Activated T-cell treated with anti-CD3 and anti-CD28 coated beads, Interleukin-2, amount 50 U/mL, for 24 hours (primary cell): ENCODE data around the gene GP1BA.

Experiments
- DNase-seq: peaks from one replicate; pipeline ENCODE4 v3.0.0-alpha.2; 2020
- H3K27ac Mint-ChIP-seq: 2 replicates; pipeline ENCODE4 v1.8.0; 2020; ENCODE audit warnings: mild to moderate bottlenecking, mixed read lengths
- H3K27me3 Mint-ChIP-seq: 2 replicates; pipeline ENCODE4 v1.8.0; 2020; ENCODE audit warnings: mixed read lengths
- H3K36me3 Mint-ChIP-seq: 2 replicates; pipeline ENCODE4 v1.8.0; 2020; ENCODE audit warnings: low read depth, mixed read lengths
- H3K4me1 Mint-ChIP-seq: 2 replicates; pipeline ENCODE4 v1.8.0; 2020; ENCODE audit warnings: low read depth, mixed read lengths
- H3K4me3 Mint-ChIP-seq: 2 replicates; pipeline ENCODE4 v1.8.0; 2020; ENCODE audit warnings: mild to moderate bottlenecking, moderate library complexity, mixed read lengths
- H3K9me3 Mint-ChIP-seq: 2 replicates; pipeline ENCODE4 v1.8.0; 2020; ENCODE audit warnings: mixed read lengths

GP1BA gene

DNA sequence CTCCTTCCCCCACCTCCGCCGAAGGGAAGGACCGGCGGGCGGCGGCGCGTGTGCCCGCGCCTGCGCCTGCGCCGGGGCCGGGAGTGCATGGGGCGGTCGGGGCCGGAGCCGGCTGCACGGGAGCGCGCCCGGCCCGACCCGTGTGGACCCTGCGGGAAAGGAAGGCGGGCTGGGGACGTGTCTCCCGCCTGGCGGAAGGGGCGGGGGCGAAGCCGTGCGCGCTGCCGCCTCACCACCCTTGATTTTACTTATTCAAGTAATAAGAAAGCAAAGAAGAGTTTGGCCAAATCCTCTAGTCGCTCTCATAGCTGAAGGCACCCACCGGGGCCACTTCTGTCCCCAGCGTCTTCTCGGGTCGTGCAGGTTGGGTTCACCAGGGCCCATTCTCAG, 16.8 kb downstream of the GP1BA start:
- Mint-ChIP-seq H3K36me3 (peaks cover 48% of the 10 kb centered on the region), H3K27me3 (no peaks in the 10 kb centered on the region), H3K4me3 (peak overlapping the region; percentile 94), H3K9me3 (no peaks in the 10 kb centered on the region), H3K27ac (peak overlapping the region; percentile 98), H3K4me1 (peaks cover 41% of the 10 kb centered on the region)
- DNase-seq, result peak; percentile 86

GRCh38 chr17:4949321-4950074, 17.4 kb downstream of the GP1BA start:
- peak; percentile 88 for DNase-seq

GRCh38 chr17:4950075-4950745, 18.1 kb downstream of the GP1BA start:
- Mint-ChIP-seq H3K4me1 (peaks cover 28% of the 10 kb centered on the region), H3K9me3 (no peaks in the 10 kb centered on the region), H3K4me3 (peak overlapping the region; percentile 94), H3K36me3 (peaks cover 36% of the 10 kb centered on the region), H3K27me3 (no peaks in the 10 kb centered on the region), H3K27ac (peak overlapping the region; percentile 96)
- no peak for DNase-seq

More at GRCh38 chr17:4949321-4950074, 17.4 kb downstream of the GP1BA start:
- Mint-ChIP-seq H3K4me3 (peak overlapping the region; percentile 94), H3K27ac (peak overlapping the region; percentile 98), H3K27me3 (no peaks in the 10 kb centered on the region), H3K9me3 (no peaks in the 10 kb centered on the region), H3K4me1 (peaks cover 35% of the 10 kb centered on the region), H3K36me3 (peaks cover 43% of the 10 kb centered on the region)

- peak within 1 kb of the TSS; percentile 96 for H3K27ac Mint-ChIP-seq
- peaks cover 22% of the 10 kb centered on the region for H3K4me1 Mint-ChIP-seq
- no peaks in the 10 kb centered on the region for H3K27me3 Mint-ChIP-seq
- H3K36me3 Mint-ChIP-seq, result peaks cover 30% of the 10 kb centered on the region
- H3K4me3 Mint-ChIP-seq, result peak within 1 kb of the TSS; percentile 94
- DNase-seq, result peak; percentile 48
- H3K9me3 Mint-ChIP-seq, result no peaks in the 10 kb centered on the region
Observed at GRCh38 chr17:4950746-4951204, 18.7 kb downstream of the GP1BA start, which contains the start of gene ENO3. Gene ENO3, plus strand, starts transcription at chr17:4951119. Its CDS starts 711 bp downstream, at chr17:4951830.

DNA sequence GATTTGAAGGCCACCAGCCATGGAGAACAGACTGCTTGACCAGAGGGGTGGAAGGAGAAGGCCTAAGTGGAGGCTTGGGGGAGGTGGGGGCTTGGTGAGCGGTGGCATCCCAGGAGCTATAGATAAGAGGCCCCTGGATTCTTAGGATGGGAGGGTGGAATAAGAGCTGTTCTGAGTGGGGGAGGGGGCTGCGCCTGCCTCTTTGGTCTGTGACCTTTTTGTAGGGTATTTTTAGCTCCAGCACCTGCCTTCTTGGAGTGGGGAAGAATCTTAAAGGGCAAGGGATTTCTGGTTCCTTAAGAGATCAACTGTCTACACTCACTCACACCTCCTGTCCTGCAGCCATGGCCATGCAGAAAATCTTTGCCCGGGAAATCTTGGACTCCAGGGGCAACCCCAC, 19.4 kb downstream of the GP1BA start:
- Mint-ChIP-seq H3K27ac (peak overlapping the region; percentile 96), H3K4me1 (peaks cover 18% of the 10 kb centered on the region), H3K36me3 (peaks cover 26% of the 10 kb centered on the region), H3K27me3 (no peaks in the 10 kb centered on the region), H3K4me3 (peak overlapping the region; percentile 94), H3K9me3 (no peaks in the 10 kb centered on the region)
- no peak for DNase-seq

DNA sequence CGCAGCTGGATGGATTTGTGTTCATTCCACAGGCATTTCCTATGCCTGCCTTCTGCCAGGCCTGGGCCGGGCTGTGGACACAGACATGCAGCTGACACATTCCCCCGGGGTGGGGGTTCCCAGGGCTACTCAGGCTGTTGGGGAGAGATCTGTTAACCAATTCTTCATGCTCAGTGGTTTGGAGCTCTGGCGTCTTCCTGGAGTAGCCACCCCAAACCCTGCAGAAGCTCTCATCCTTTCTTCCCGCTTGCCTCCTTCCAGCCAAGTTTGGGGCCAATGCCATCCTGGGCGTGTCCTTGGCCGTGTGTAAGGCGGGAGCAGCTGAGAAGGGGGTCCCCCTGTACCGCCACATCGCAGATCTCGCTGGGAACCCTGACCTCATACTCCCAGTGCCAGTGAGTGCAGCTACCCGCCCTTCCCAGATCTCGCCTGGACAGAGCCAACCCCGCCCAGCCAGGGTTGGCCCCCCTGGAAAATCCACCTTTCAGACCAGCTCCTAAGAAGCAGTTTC, 21.4 kb downstream of the GP1BA start:
- H3K9me3 Mint-ChIP-seq, result no peaks in the 10 kb centered on the region
- no peaks in the 10 kb centered on the region for H3K27me3 Mint-ChIP-seq

DNA sequence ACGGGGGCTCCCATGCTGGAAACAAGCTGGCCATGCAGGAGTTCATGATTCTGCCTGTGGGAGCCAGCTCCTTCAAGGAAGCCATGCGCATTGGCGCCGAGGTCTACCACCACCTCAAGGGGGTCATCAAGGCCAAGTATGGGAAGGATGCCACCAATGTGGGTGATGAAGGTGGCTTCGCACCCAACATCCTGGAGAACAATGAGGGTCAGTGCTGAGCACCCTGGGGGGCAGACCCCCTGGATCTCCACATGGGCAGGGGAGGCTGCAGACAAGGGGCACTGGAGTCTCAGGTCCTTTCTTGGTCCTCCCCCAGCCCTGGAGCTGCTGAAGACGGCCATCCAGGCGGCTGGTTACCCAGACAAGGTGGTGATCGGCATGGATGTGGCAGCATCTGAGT, 23.0 kb downstream of the GP1BA start:
- Mint-ChIP-seq H3K4me1 (peaks cover 17% of the 10 kb centered on the region), H3K36me3 (peaks cover 34% of the 10 kb centered on the region), H3K4me3 (no peak overlapping the region), H3K27me3 (no peaks in the 10 kb centered on the region), H3K9me3 (no peaks in the 10 kb centered on the region), H3K27ac (no peak overlapping the region)
- no peak for DNase-seq

More for the DNA sequence above, 21.4 kb downstream of the GP1BA start:
- Mint-ChIP-seq H3K4me1 (peaks cover 17% of the 10 kb centered on the region), H3K4me3 (no peak overlapping the region), H3K36me3 (peaks cover 21% of the 10 kb centered on the region), H3K27ac (no peak overlapping the region)
- DNase-seq, result no peak

DNA sequence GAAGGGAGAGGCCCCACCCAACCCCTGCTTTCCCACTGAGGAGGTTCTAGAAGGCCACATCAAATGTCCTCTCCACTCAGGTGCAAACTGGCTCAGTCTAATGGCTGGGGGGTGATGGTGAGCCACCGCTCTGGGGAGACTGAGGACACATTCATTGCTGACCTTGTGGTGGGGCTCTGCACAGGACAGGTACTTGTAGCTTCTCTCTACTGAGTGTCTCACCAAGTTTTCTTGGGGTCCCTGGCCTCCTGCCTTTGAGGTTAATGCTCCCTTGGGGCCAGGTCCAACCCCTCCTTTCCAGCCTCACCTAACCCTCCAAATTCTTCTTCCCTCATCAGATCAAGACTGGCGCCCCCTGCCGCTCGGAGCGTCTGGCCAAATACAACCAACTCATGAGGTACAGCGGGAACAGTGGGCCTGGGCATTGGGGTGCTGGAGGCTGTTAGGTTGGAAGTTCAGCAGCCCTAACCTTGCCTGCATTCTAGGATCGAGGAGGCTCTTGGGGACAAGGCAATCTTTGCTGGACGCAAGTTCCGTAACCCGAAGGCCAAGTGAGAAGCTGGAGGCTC, 24.5 kb downstream of the GP1BA start:
- H3K4me3 Mint-ChIP-seq, result no peak overlapping the region
- peak; percentile 58 for DNase-seq
- no peaks in the 10 kb centered on the region for H3K27me3 Mint-ChIP-seq

DNA sequence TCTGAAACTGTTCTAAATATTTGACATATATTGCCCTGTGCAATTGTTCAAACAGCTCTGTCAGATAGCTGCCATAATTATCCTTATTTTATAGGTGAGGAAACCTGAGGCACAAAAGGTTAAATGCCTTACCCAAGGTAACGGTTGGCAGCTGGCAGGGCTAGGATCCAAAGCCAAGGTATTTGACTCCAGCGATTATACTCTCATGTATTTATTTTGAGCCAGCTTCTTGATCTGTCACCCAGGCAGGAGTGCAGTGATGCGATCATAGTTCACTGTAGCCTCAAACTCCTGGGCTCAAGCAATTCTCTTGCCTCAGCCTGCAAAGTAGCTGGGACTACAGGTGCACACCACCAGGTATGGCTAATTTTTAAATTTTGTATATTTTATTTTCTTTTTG, 26.0 kb downstream of the GP1BA start:
- no peak overlapping the region for H3K4me3 Mint-ChIP-seq
- peaks cover 42% of the 10 kb centered on the region for H3K36me3 Mint-ChIP-seq
- H3K4me1 Mint-ChIP-seq, result peaks cover 2% of the 10 kb centered on the region
- no peak overlapping the region for H3K27ac Mint-ChIP-seq
- no peaks in the 10 kb centered on the region for H3K9me3 Mint-ChIP-seq
- no peaks in the 10 kb centered on the region for H3K27me3 Mint-ChIP-seq
- DNase-seq, result no peak

More for the DNA sequence above, 24.5 kb downstream of the GP1BA start:
- Mint-ChIP-seq H3K9me3 (no peaks in the 10 kb centered on the region), H3K36me3 (peaks cover 39% of the 10 kb centered on the region), H3K27ac (no peak overlapping the region), H3K4me1 (peaks cover 2% of the 10 kb centered on the region)

- Mint-ChIP-seq H3K36me3 (peaks cover 49% of the 10 kb centered on the region), H3K27ac (peak overlapping the region; percentile 58), H3K9me3 (no peaks in the 10 kb centered on the region), H3K4me3 (no peak overlapping the region), H3K27me3 (no peaks in the 10 kb centered on the region), H3K4me1 (peaks cover 2% of the 10 kb centered on the region)
- no peak for DNase-seq
Observed at GRCh38 chr17:4959261-4959965, 27.3 kb downstream of the GP1BA start.

DNA sequence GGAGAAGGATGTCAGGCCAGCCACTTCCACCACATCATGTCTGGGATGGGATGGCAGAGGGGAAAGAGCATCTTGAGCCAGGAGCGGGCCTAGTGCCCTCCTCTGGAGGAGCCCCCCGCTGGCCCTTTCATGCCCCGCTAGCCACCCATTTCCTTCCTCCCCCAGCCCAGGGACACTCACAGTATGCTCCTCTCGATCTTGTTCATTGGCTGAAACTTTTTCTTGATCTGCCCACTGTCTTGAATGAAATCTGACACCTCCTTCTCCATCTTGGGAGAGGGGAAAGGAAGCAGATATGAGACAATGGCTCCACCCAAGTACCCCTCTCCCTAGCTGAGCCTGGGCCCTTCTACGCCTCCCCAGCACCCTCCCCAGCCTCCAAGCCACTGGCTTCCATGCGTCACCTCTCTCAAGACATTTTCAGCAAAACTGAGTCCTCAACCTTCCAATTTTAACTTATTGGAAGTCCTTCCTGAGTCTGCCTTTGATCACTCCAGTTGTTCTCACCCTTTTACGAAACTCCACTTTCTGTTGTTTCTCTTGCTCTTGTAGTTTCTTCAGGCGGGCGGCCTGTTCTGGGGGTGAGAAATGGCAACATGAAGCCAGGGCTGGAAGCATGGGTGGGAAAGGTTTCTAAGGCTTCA, 28.3 kb downstream of the GP1BA start:
- Mint-ChIP-seq H3K27me3 (no peaks in the 10 kb centered on the region), H3K36me3 (peaks cover 56% of the 10 kb centered on the region), H3K4me3 (no peak overlapping the region), H3K9me3 (no peaks in the 10 kb centered on the region), H3K27ac (peak overlapping the region; percentile 22), H3K4me1 (peaks cover 6% of the 10 kb centered on the region)
- no peak for DNase-seq

GRCh38 chr17:4965311-4965986, 33.4 kb downstream of the GP1BA start:
- Mint-ChIP-seq H3K9me3 (peaks cover 5% of the 10 kb centered on the region), H3K27me3 (no peaks in the 10 kb centered on the region), H3K36me3 (peaks cover 24% of the 10 kb centered on the region), H3K4me3 (peak overlapping the region; percentile 46), H3K4me1 (peaks cover 33% of the 10 kb centered on the region), H3K27ac (peak overlapping the region; percentile 53)
- no peak for DNase-seq

DNA sequence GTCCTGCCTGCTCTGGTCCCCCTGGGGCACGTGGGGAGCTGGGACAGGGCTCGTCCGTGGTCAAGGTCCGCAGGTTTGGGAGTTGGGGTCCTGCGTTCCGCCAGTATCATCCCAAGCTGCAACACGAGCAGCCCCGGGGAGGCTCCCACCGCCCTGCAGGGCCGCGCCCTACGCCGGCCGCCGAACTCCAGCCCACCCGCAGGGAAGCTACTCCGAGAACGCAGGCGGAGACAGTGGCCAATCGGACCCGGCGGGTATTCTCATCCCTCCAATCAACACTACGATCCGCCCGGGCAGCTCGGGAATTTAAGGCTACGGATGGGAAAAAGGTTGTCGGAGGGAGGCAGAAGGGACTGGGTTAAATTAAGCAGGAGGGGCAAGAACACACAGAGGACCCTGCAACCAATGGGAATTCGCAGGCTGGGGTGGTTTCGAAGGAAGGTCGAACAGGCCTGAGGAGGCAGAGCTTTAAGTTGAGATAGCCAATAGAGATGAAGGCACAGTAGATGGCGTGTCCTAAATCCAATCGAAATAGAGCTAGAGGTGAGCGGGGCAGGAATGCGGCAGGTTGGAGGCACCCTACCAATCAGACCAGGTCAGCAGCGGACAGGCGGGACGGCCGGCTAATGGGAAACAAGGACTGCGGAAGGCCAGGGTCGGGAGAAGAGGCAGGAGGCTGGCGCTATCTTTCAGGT, 34.9 kb downstream of the GP1BA start:
- Mint-ChIP-seq H3K4me3 (no peak overlapping the region), H3K9me3 (peaks cover 5% of the 10 kb centered on the region), H3K27me3 (no peaks in the 10 kb centered on the region), H3K27ac (no peak overlapping the region), H3K4me1 (peaks cover 43% of the 10 kb centered on the region), H3K36me3 (peaks cover 17% of the 10 kb centered on the region)
- no peak for DNase-seq
